Esophagus (tissue), 2 donors: ENCODE measurements around the gene CASKIN1. TPM values are rescaled to one million over a fixed set of nuclear protein-coding genes. Genes with fewer than 3 reads are reported as not detected.
A peak's percentile ranks its signal among the peaks of the same experiment; 100 is the strongest.

Experiments
- H3K27ac ChIP-seq, 2 donors: one replicate each; pipeline ENCODE4 v1.5.1; 2013; ENCODE audit warnings: low read depth in 2 of 2, mild to moderate bottlenecking in 2 of 2, inconsistent platforms in 1 of 2, low read length in 1 of 2, moderate library complexity in 1 of 2
- H3K27me3 ChIP-seq, 2 donors: one replicate each; pipeline ENCODE4 v1.6.1; 2013; ENCODE audit warnings: low read length in 2 of 2, control low read depth in 1 of 2, mild to moderate bottlenecking in 1 of 2; ENCODE audit not compliant: insufficient read depth in 2 of 2, control insufficient read depth in 1 of 2
- H3K36me3 ChIP-seq, 2 donors: one replicate each; pipeline ENCODE4 v1.6.1; 2013; ENCODE audit warnings: low read length in 1 of 2; ENCODE audit not compliant: control insufficient read depth in 2 of 2, insufficient read depth in 2 of 2
- H3K4me1 ChIP-seq, 2 donors: one replicate each; pipeline ENCODE4 v1.6.1; 2013; ENCODE audit warnings: low read length in 1 of 2; ENCODE audit not compliant: control insufficient read depth in 2 of 2, insufficient read depth in 2 of 2
- H3K4me3 ChIP-seq, 2 donors: one replicate each; pipeline ENCODE4 v1.5.1; 2013; ENCODE audit warnings: low read length in 2 of 2, mild to moderate bottlenecking in 2 of 2, low read depth in 1 of 2, moderate library complexity in 1 of 2
- H3K9me3 ChIP-seq, 2 donors: one replicate each; pipeline ENCODE4 v1.6.1; 2013; ENCODE audit warnings: mild to moderate bottlenecking in 2 of 2, low read depth in 1 of 2, low read length in 1 of 2, moderate library complexity in 1 of 2; ENCODE audit not compliant: control insufficient read depth in 2 of 2, insufficient read depth in 1 of 2
- WGBS, 2 donors: extraction: QIAGEN DNeasy Blood & Tissue Kit; methylation state at CpG; one replicate each; pipeline ENCODE4 v1.1.7; 2013; 5-methylcytosine and 5-hydroxymethylcytosine counted together
- polyA plus RNA-seq, 2 donors: library from polyadenylated mRNA; stranded (reverse); fragments of 200-250 nt; gene quantifications; one replicate each; pipeline ENCODE4 v1.2.3, GENCODE V29; 2013
- donor health status: healthy with polysubstance abuse.
- donor health status: Bipolar disorder and iron deficiency.

The CASKIN1 gene
- polyA plus RNA-seq, 2 donors, result 0.29 to 0.81 TPM

DNA sequence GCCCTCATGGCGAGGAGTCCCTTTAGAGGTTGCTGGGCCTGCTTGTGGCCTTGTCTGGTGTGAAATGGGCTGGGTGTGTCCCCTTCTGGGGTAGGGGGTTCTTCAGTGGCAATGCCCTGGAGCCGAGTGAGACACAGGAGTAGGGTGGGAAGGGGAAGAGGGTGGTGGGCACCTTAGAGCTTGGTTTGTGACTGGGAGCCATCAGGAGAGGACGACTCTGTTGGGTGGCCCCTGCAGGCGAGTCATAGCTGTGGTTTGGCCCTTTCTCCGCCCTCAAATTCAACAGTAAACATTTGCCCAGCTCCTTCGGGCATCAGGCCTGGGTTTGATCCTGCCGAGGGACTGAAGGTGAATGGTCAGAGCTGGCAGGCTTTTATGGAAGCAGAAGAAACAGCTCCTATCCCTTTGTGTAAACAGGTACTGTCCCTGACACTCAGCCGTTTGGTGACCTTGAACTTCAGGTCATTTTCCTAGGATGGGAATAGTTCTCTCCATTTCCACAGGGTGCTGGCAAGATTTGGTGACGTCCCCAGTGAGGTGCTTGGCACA is 29.9 kb upstream of the CASKIN1 start:
- no peaks in the 10 kb centered on the region for H3K27me3 ChIP-seq
- H3K9me3 ChIP-seq, result no peaks in the 10 kb centered on the region
- H3K27ac ChIP-seq, result no peak overlapping the region
- peaks cover 11 to 32% of the 10 kb centered on the region in 2 donors for H3K36me3 ChIP-seq
- peaks cover 0 to 15% of the 10 kb centered on the region in 2 donors for H3K4me1 ChIP-seq
- WGBS, 2 donors, result 54 to 60% methylated on average over 9 of the region's 9 CpGs
- no peak overlapping the region for H3K4me3 ChIP-seq

DNA sequence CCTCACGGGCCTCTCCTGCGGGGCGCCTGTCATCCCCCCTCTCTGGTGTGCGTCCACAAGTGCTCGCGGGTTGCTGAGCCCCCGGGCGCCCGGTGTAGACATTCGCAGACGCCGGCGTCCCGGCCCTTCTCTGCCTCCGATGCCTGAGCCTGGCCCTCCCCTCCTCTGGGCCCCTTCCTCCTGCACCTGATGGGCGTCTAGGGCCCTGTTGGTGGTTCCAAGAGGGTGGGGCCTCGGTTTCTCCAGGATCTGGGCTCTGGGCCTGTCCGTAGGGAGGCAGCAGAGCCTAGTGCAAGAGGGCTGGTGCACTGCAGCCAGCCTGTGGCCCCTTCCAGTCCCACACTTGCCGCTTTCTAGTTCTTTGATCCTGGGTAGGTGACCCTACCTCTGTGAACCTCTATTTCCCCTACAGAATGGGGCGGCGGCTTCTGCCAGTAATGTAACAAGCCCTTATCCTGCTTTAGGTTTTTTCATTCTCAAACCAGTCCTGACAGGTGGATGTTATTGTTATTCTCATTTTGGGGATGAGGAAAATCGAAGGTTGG is 27.6 kb upstream of the CASKIN1 start:
- Histone ChIP-seq H3K4me3 (peak overlapping the region; percentile 91 to 94), H3K9me3 (no peaks in the 10 kb centered on the region), H3K4me1 (peaks cover 0 to 10% of the 10 kb centered on the region in 2 donors), H3K27ac (peak overlapping the region; percentile 92), H3K36me3 (peaks cover 6 to 15% of the 10 kb centered on the region in 2 donors), H3K27me3 (no peaks in the 10 kb centered on the region)
- WGBS, 2 donors, result 2 to 4% methylated on average over 21 to 22 of the region's 22 CpGs

DNA sequence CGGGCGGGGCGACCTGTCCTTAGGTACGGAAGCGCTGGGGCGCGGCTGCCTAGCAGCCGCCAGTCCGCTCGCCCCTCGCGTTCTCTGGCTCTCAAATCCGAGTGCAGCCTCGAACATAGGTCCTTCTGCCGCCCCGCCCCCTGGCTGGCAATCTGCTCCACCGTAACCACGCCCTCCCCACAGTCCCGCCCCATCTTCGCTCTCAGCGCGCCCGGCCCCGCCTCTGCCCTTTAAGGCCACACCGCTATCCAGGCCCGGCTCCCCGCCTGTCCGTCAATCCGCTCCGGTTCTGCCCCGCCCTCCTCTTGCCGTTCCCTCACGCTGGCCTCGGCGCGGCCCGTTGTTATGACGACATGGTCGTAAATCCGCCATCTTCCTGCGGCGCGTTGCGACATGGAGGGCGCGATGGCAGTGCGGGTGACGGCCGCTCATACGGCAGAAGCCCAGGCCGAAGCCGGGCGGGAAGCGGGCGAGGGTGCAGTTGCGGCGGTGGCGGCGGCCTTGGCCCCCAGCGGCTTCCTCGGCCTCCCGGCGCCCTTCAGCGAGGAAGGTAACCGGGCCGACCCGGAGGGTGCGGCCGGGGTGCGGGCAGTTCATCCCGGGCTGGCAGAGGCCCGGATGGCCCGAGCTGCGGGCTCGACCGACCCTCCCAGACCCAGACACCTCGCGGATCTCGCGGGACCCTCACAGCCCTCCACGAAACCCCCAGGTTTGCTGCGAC is 27.0 kb upstream of the CASKIN1 start, which contains the start of gene E4F1:
E4F1 (plus strand) TSS at position 371 of the 721 bp plus-strand sequence; CDS start at position 394, 23 bp downstream.
- WGBS, 2 donors, result 0% methylated on average over 62 to 82 of the region's 82 CpGs
- H3K4me1 ChIP-seq, result peaks cover 0 to 10% of the 10 kb centered on the region in 2 donors

DNA sequence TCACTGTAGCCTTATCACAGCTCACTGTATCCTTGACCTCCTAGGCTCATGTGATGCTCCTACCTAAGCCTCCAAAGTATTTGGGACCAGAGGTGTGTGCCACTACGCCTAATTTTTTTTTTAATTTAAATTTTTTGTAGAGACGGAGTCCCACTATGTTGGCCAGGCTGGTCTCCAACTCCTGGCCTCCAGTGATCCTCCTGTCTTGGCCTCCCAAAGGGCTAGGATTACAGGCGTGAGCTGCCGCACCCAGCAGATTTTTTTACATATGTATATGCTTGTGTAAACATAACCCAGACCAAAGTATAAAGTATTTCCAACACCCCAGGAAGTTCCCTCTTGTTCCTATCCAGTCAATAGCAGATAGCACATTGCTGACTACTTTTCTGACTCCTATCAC is 19.9 kb upstream of the CASKIN1 start:
- Histone ChIP-seq H3K9me3 (no peaks in the 10 kb centered on the region), H3K4me3 (no peak overlapping the region), H3K36me3 (peaks cover 0 to 3% of the 10 kb centered on the region in 2 donors), H3K27ac (no peak overlapping the region), H3K27me3 (no peaks in the 10 kb centered on the region), H3K4me1 (peaks cover 0 to 18% of the 10 kb centered on the region in 2 donors)
- 89 to 97% methylated on average over 4 of the region's 4 CpGs for WGBS, 2 donors

More for the DNA sequence above, 27.0 kb upstream of the CASKIN1 start, which contains the start of gene E4F1:
- peak within 1 kb of the TSS; percentile 91 to 94 for H3K4me3 ChIP-seq
- H3K9me3 ChIP-seq, result no peaks in the 10 kb centered on the region
- no peaks in the 10 kb centered on the region for H3K27me3 ChIP-seq
- H3K36me3 ChIP-seq, result peaks cover under 1 to 8% of the 10 kb centered on the region in 2 donors
- peak within 1 kb of the TSS; percentile 92 for H3K27ac ChIP-seq

DNA sequence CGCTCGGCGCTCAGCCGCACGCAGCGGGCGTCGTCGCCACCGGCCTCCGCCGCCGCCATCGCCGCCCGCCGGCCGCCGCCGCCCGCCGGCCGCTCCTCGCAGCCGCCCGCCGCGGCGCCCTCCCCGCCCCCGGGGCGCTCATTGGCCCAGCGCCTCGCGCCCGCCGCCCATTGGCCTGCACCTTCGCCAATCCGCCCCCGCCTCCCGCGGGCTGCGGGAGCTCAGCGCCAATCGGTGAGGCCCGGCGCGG is 18.2 kb upstream of the CASKIN1 start, which contains the start of gene PGP:
PGP (minus strand) TSS at position 122 of the 250 bp plus-strand sequence; CDS start at position 59, 63 bp downstream.
- Histone ChIP-seq H3K36me3 (peaks cover 0 to 8% of the 10 kb centered on the region in 2 donors), H3K27me3 (no peaks in the 10 kb centered on the region), H3K4me1 (peaks cover 0 to 18% of the 10 kb centered on the region in 2 donors), H3K9me3 (no peaks in the 10 kb centered on the region), H3K4me3 (peak within 1 kb of the TSS; percentile 63 to 89), H3K27ac (peak within 1 kb of the TSS; percentile 95)
- WGBS, 2 donors, result 0% methylated on average over 2 to 48 of the region's 48 CpGs

DNA sequence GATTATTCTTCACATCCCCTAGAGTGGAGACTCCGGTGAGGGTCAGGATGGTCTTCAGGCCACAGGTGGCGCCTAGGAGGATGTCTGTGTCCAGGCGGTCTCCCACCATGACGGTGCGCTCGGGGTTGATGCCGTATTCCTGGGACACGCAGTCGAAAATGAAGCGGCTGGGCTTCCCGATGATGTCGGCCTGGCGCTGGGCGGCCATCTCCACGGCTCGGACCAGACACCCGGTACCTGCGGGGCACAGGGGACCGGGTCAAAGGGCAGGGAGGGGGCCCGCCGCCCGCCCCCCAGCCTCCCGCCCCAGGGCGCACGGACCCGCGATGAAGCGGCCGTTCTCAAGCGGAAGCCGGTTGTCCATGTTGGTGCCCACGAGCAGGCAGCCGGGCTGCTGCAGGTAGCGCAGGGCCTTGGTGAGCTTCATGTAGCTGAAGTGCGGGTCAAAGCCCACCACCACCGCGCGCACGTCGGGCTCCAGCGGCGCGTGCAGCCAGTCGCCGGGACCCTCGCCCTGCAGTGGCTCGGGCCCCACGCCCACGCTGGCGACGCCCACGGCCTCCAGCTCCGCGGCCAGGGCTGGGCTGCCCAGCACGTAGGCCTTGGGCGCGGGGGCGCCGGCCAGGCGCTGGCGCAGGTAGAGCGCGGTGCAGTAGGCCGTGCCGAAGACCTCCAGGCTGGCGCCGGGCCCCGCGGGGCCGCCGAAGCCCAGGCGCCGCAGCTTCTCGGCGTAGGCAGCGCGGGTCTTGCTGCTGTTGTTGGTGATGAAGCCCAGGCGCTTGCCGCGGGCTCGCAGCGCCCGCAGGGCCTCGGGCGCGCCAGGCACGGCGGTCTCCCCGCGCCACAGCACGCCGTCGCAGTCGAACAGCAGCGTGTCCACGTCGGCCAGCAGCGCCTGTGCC is 17.7 kb upstream of the CASKIN1 start:
- H3K27ac ChIP-seq, result peak overlapping the region; percentile 80 to 86
- no peaks in the 10 kb centered on the region for H3K9me3 ChIP-seq
- no peaks in the 10 kb centered on the region for H3K27me3 ChIP-seq
- peaks cover 0 to 18% of the 10 kb centered on the region in 2 donors for H3K4me1 ChIP-seq
- peak overlapping the region; percentile 63 to 89 for H3K4me3 ChIP-seq
- peaks cover 0 to 13% of the 10 kb centered on the region in 2 donors for H3K36me3 ChIP-seq
- 1% methylated on average over 60 to 98 of the region's 98 CpGs for WGBS, 2 donors

DNA sequence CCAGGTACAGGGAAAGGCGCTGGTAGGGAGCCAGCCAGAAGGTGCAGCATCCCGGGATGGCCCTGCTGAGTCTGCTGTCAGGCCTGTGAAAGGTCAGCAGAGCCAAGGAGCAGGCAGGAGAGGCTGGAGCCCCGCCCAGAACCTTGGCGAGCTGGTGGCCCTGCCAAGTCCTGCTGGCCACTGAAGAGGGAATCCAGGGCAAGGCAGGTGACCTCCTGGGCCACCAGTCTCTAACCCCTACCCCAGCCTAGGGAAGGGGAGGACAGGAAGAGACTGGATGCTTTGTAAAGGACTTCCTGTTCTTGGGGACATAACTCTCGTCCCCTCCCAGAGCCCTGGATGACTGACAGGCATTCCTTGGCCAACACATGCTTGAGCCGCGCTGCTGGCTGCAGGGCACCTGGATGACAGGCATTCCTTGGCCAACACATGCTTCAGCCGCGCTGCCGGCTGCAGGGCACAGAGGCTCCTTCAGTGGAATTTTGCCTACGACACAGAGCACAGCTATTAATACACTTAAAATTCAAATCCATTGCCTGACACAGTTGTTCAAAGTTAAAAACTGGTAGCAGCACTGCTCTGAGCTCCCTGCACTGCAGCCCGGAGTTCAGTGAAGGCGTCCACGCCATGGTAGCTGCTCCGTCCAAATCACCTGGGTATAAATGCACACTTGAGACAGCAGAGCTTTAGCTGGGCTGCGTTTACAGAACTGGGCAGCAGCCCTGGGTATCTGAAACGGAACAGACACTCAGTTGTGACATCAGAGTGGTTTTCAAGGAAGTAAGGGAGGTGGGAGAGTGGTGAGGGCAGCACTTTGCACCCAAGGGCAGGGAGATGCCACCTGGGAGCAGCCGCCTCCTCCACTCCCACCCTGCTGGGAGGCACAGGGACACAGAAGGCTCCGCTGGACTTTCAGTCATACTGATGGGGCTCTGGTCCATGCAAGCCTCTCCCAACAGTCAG is 16.2 kb upstream of the CASKIN1 start:
- peak overlapping the region in 1 of 2 donors; percentile 47 for H3K27ac ChIP-seq
- peaks cover 0 to 18% of the 10 kb centered on the region in 2 donors for H3K4me1 ChIP-seq
- H3K4me3 ChIP-seq, result peak overlapping the region in 1 of 2 donors; percentile 63
- peaks cover 0 to 20% of the 10 kb centered on the region in 2 donors for H3K36me3 ChIP-seq
- H3K9me3 ChIP-seq, result no peaks in the 10 kb centered on the region
- 46 to 50% methylated on average over 19 of the region's 19 CpGs for WGBS, 2 donors
- H3K27me3 ChIP-seq, result no peaks in the 10 kb centered on the region

DNA sequence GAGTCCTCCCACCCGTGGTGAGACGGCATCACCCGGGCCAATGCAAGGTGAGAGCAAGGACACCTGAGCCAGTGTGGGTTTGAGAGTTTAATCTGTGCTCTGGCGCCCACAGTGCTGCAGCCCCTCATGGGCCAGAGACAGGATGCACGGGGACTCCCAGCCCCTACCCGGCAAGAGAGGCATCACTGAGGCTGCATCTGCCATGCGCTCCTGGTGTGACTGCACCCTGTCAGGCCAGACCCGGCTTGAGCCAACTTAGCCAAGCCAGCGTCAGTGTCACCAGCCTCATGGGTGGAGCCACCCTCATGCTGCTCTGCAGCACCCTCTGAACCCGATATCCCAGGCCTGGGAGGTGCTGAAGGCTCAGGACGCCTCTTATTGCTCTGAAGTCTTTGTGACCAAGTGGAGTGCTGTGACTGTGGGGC is 15.5 kb upstream of the CASKIN1 start:
- Histone ChIP-seq H3K4me3 (no peak overlapping the region), H3K27me3 (no peaks in the 10 kb centered on the region), H3K9me3 (no peaks in the 10 kb centered on the region), H3K27ac (peak overlapping the region in 1 of 2 donors; percentile 47), H3K4me1 (peaks cover 0 to 18% of the 10 kb centered on the region in 2 donors), H3K36me3 (peaks cover 0 to 24% of the 10 kb centered on the region in 2 donors)
- WGBS, 2 donors, result 67% methylated on average over 11 of the region's 11 CpGs
